Measurements from ENCODE around the gene OR1S1.
"Not testable (repeated sequence)": the region's sequence is repeated elsewhere in the genome, so short reads cannot be mapped to it uniquely, and the experiment has no call there.

The OR1S1 gene

GRCh38 chr11:58212420-58212819, at the start of gene OR1S1:
OR1S1 (plus strand) TSS chr11:58212720.
- H3K4me3 ChIP-seq (ENCODE audit: low read depth, low read length): not testable (repeated sequence)

GRCh38 chr11:58164389-58164788, 48.1 kb upstream of the OR1S1 start:
- no peak overlapping the region for H3K4me3 ChIP-seq (ENCODE audit: low read depth, low read length)

- H3K4me3 ChIP-seq (ENCODE audit: low read depth, low read length): no peak overlapping the region
Measured at GRCh38 chr11:58164990-58165389, 47.5 kb upstream of the OR1S1 start.

- H3K4me3 ChIP-seq (ENCODE audit: low read depth, low read length): no peak overlapping the region
Measured at GRCh38 chr11:58165504-58166106, 46.9 kb upstream of the OR1S1 start.

- no peak overlapping the region for H3K4me3 ChIP-seq (ENCODE audit: low read depth, low read length)
Measured at GRCh38 chr11:58177409-58178054, 35.0 kb upstream of the OR1S1 start.

- no peak overlapping the region for H3K4me3 ChIP-seq (ENCODE audit: low read depth, low read length)
Measured at GRCh38 chr11:58178444-58178843, 34.1 kb upstream of the OR1S1 start.

- no peak overlapping the region for H3K4me3 ChIP-seq (ENCODE audit: low read depth, low read length)
Measured at GRCh38 chr11:58179648-58180047, 32.9 kb upstream of the OR1S1 start.

GRCh38 chr11:58186938-58187337, 25.6 kb upstream of the OR1S1 start:
- no peak overlapping the region for H3K4me3 ChIP-seq (ENCODE audit: low read depth, low read length)

GRCh38 chr11:58188770-58189169, 23.8 kb upstream of the OR1S1 start, which contains the start of gene OR9Q2:
OR9Q2 (plus strand) TSS chr11:58189070; CDS start chr11:58190491, 1,421 bp downstream.
- no peak within 1 kb of the TSS for H3K4me3 ChIP-seq (ENCODE audit: low read depth, low read length)

GRCh38 chr11:58192229-58192628, 20.3 kb upstream of the OR1S1 start:
- no peak overlapping the region for H3K4me3 ChIP-seq (ENCODE audit: low read depth, low read length)

- no peak overlapping the region for H3K4me3 ChIP-seq (ENCODE audit: low read depth, low read length)
Measured at GRCh38 chr11:58193391-58193790, 19.1 kb upstream of the OR1S1 start.

- H3K4me3 ChIP-seq (ENCODE audit: low read depth, low read length): no peak overlapping the region
Measured at GRCh38 chr11:58195939-58196338, 16.6 kb upstream of the OR1S1 start.

- H3K4me3 ChIP-seq (ENCODE audit: low read depth, low read length): no peak overlapping the region
Measured at GRCh38 chr11:58199271-58199670, 13.2 kb upstream of the OR1S1 start.

GRCh38 chr11:58204042-58204441, 8.5 kb upstream of the OR1S1 start, which contains the start of gene OR1S2:
OR1S2 (minus strand) TSS chr11:58204142; CDS start chr11:58204142, 0 bp downstream.
- H3K4me3 ChIP-seq (ENCODE audit: low read depth, low read length): no peak within 1 kb of the TSS

GRCh38 chr11:58216476-58216875, 4.0 kb downstream of the OR1S1 start:
- no peak overlapping the region for H3K4me3 ChIP-seq (ENCODE audit: low read depth, low read length)

GRCh38 chr11:58222721-58223120, 10.2 kb downstream of the OR1S1 start:
- no peak overlapping the region for H3K4me3 ChIP-seq (ENCODE audit: low read depth, low read length)

GRCh38 chr11:58227956-58228615, 15.6 kb downstream of the OR1S1 start:
- no peak overlapping the region for H3K4me3 ChIP-seq (ENCODE audit: low read depth, low read length)

- no peak overlapping the region for H3K4me3 ChIP-seq (ENCODE audit: low read depth, low read length)
Measured at GRCh38 chr11:58243954-58244353, 31.4 kb downstream of the OR1S1 start.

- no peak overlapping the region for H3K4me3 ChIP-seq (ENCODE audit: low read depth, low read length)
Measured at GRCh38 chr11:58254936-58255335, 42.4 kb downstream of the OR1S1 start.

- H3K4me3 ChIP-seq (ENCODE audit: low read depth, low read length): no peak overlapping the region
Measured at GRCh38 chr11:58259983-58260382, 47.5 kb downstream of the OR1S1 start.

Measured in iPS-11a (cell line).